HG03175 (cell line): ENCODE results near the gene CKAP2.
"Not testable (repeated sequence)": the region's sequence is repeated elsewhere in the genome, so short reads cannot be mapped to it uniquely, and the experiment has no call there.

ENCODE experiments used
- ATAC-seq: cut with Tn5 transposase; IDR thresholded peaks from one replicate; pipeline ENCODE4 v1.9.1; 2021; ENCODE audit warnings: mild to moderate bottlenecking, moderate library complexity; ENCODE audit not compliant: unreplicated experiment

Gene CKAP2, protein sequence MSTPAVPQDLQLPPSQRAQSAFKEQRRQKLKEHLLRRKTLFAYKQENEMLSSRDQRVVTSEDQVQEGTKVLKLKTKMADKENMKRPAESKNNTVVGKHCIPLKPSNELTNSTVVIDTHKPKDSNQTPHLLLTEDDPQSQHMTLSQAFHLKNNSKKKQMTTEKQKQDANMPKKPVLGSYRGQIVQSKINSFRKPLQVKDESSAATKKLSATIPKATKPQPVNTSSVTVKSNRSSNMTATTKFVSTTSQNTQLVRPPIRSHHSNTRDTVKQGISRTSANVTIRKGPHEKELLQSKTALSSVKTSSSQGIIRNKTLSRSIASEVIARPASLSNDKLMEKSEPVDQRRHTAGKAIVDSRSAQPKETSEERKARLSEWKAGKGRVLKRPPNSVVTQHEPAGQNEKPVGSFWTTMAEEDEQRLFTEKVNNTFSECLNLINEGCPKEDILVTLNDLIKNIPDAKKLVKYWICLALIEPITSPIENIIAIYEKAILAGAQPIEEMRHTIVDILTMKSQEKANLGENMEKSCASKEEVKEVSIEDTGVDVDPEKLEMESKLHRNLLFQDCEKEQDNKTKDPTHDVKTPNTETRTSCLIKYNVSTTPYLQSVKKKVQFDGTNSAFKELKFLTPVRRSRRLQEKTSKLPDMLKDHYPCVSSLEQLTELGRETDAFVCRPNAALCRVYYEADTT

DNA sequence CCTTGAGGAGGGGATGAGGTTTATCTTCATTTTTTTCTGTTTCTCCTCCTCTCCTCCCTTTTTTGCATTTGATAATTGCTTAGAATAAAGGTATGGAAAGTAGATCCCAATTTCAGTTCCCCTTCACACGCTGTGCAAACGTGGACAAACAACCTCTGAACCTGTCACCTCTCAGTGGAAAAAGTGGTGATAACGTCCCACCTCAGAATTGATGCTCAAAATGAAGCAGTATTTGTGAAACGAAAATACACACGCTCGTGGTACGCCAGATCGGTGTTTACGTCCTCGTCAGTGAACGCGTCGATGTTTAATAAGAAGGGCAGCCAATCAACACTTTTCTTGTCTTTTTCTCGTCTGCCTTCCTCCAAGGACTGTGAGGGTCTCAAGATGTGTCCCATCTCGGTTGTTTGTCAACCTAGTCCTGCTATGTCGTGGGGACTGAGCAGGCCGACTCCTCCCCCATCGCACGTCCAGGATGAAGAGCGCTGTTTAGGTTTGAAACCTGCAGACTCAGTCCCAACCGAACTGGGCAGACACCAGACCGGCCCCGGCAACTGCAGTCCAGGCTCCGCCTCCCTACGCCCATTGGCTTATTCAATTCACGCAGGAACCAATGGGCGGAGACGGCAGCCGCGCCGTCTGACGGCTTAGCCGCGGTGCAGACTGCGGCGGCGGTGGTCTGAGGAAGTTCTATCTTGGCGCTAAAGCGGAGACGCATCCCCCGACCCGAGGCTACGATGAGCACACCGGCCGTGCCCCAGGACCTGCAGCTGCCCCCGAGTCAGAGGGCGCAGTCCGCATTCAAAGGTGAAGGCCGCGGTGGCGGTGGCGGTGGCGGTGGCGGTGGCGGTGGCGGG is at the start of gene CKAP2:
CKAP2 (plus strand) TSS at position 659 of the 857 bp plus-strand sequence; CDS start at position 738, 79 bp downstream.
- ATAC-seq: peak; percentile 76

DNA sequence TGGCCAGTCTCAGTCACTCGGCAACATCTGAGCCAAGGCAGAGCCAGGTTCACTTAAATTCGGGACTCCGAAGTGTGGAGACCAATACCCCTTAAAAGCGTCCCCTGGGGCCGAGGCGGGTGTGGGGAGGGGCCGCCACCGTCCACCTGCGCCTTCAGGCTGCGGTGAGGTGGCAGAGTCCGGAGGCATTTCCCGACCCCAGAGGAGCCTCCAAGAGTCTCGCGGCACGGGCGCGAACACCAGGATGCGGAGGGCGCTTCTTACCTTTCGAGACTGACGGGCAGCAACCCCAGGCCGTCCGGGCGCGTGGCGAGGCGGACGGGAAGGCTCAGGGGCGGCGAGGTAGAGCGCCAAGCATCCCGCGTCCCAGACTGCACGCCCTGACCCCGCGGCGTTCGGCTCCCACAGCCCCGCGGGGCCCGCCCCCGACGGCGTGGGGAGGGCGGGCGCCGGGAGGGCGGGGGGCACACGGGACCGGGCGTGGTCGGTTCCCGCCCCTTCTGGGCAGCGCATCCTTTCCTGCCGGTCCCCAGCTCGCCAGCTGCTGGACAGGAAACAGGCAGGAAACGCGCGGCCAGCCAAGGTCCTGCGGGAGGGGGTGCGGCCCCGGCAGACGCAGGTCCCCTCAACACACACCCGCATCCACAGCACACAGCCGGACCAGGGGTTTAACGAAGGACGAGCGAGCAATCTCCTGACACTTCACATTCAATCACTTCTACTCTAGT is 49.3 kb upstream of the CKAP2 start, which contains the start of gene THSD1:
THSD1 (minus strand) TSS at position 406 of the 728 bp plus-strand sequence. CDS start 3,572 bp downstream, outside the sequence.
- no peak for ATAC-seq

DNA sequence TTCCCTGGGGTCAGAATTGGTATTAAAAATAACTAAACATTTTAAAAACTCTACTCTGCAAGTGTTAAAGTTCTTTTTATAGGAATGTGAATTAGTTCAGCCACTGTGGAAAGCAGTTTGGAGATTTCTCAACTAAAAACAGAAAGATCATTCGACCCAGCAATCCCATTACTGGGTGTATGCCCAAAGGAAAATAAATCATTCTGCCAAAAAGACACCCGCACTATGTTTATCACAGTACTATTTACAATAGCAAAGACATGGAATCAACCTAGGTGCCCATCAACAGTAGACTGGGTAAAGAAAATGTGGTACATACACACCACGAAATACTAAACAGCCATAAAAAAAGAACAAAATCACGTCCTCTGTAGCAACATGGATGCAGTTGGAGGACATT is 48.6 kb upstream of the CKAP2 start:
- ATAC-seq: no peak

DNA sequence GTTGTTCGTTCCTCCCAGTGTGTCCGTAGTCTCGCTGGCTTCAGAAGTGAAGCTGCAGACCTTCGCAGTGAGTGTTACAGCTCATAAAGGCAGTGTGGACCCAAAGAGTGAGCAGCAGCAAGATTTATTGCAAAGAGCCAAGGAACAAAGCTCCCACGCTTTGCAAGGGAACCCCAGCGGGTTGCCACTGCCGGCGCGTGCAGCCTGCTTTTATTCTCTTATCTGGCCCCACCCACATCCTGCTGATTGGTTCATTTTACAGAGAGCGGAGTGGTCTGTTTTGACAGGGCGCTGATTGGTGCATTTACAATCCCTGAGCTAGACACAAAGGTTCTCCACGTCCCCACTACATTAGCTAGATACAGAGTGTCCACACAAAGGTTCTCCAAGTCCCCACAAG is 47.8 kb upstream of the CKAP2 start:
- not testable (repeated sequence) for ATAC-seq

DNA sequence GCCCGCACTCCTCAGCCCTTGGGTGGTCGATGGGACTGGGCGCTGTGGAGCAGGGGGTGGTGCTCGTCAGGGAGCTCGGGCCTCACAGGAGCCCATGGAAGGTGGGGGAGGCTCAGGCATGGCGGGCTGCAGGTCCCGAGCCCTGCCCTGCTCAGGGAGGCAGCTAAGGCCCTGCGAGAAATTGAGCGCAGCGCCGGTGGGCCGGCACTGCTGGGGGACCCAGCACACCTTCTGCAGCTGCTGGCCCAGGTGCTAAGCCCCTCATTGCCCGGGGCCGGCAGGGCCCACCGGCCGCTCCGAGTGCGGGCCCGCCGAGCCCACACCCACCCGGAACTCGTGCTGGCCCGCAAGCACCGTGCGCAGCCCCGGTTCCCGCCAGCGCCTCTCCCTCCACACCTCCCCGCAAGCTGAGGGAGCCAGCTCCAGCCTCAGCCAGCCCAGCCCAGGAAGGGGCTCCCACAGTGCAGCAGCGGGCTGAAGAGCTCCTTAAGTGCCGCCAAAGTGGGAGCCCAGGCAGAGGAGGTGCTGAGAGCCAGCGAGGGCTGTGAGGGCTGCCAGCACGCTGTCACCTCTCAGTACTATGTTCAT is 47.1 kb upstream of the CKAP2 start:
- ATAC-seq: not testable (repeated sequence)

DNA sequence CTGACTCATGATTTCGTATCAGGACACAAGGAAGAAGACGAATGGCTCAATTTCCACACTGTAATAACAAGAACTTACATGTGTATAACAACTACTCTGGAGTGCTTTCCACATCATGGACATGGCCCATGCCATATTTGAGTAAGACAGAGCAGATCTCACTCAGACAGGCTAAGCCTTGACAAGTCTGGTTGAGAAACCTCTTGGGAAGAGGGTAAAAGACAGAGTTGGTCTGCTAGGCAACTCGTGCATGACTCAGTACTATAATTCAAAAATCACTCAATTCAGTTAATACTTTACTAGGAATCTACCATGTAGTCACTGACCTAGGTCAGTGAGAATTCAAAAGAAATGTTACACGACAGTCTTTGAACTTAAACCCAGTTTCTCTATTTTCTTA is 43.6 kb upstream of the CKAP2 start:
- peak; percentile 92 for ATAC-seq

DNA sequence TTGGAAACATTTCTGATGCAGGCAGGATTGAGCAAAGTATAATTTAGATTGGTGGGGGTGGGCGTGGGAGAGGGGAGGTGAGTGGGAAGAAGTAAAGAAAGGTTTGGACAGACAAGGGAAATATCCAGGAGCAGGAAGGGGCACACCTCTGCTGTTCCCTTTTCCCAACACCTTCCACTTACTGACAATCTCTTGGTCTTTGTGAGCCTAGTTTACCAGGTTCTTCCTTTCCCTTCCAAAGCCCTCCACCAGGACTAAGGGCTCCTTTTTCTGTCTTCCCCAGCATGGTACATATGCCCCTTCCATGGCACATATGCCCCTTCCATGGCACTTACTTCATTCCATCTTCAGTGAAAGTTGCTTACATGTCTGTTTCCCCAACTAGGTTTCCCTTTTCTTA is 43.1 kb upstream of the CKAP2 start:
- ATAC-seq: no peak

DNA sequence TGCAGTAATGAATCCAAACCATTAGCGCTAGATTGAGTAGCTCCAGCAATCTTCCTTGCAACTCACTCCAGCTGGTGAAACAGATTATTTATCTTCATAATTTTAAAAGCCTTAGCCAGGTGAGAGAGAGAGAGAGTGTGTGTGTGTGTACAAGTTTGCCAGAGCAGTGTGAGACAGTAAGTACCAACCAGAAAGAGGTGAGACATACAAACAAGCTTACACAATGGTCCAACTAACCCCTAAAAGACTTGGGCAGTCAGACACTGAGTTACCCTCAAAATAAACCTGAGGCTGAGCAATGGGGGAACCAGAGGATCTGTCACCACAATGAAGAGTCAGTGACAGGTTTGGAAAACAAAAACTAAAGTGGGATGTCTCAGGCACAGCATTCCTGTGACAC is 41.2 kb upstream of the CKAP2 start:
- no peak for ATAC-seq

DNA sequence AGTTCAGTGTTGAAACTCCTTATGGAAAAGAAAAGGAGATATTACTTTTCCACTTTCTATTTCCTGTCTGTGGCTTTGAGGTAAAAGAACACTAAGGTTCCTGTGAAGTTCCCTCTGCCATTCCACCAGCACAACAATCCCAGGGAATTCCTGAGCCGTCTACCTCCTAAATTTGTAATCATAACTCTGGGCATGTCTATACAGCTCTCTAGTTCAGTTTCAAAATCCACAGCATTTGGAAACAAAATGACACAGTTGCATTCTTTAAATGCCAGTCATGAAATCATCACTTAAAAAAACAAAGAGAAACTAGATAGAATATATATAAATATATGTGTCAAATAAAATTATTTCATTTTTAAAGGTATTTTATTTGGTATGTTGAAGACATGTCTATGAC is 40.3 kb upstream of the CKAP2 start:
- no peak for ATAC-seq

DNA sequence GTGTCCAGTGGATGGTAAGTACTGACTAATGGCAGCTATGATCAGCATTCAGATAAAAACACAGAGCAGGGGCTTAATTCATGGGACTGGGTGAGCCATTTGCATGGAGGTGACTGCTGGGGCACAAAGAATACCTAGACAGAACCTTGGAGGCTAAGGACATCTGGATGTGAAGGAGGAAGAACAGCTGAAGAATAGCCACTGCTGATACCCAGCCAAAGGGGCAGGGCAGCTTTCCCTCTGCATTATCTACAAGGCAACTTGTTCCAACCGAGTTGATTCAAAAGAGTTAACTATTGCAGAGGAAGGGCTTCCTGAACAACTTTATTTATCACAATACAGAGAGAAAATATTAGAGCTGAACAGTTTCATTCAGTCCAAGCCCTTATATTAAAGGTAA is 36.2 kb upstream of the CKAP2 start:
- ATAC-seq: no peak

DNA sequence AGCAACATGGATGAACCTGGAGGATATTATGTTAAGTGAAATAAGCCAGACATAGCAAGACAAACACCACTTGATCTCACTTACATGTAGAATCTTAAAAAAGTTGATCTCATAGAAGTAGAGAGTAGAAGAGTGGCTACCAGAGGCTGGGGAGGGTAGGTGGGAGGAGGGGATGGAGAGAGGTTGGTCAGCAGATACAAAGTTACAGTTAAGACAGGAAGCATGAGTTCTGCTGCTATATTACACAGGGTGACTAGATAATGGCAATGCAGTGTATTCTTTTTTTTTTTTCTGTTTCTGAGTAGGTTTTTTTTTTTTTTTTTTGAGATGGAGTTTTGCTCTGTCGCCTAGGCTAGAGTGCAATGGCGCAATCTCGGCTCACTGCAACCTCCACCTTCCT is 34.1 kb upstream of the CKAP2 start:
- ATAC-seq: no peak

DNA sequence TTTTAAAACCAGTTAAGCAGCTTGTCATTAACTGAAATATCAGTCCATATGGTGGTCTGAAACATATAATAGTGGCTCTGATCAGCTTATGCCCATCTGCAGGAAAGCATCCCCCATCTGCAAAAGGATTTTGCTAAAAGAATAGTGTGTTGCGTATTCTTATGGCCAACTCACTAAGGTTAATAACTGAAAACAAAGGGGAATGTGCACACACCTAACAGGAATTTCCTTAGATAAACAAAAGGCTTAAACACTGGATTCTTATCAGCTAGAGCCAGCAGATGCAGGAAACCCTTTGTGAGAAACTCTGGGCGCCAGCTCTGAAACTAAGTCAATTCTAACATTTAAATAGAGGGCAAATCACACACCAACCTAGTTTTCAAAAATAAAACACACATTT is 27.0 kb upstream of the CKAP2 start:
- ATAC-seq: no peak

DNA sequence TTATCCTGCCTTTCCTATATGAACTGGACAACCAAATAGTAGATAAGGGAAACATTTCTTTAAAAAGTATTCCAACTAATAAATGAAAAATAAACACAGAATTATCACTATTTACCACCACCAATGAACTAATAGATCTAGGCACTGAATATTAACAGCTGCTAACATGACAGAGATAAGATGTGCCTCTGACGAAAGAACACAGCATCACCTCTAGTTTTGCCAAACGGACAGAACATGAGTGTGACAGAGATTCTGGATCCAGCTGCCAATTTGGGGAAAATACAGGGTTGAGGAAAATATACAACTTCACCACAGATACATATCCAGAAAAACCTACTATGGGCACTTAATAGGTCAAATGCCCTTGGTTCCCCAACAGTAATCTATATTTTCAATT is 22.8 kb upstream of the CKAP2 start:
- ATAC-seq: no peak

DNA sequence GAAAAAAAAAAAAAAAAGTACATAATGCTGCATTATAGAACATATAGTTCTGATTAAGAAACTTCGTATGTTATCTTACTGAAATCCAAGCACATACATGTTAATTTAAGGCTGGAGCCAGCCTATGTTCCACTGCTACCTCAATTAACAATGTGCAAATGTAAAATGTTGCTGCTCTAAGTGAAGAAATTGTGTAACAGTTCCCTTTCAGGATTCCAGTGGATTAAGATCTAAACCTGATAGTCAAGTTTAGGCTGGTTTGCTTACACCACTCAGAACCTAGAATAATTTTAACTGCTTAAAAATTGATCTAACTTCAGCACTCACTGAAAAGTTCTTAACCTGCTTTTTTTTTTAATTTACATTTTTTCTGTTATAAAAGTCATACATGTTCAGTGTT is 9.0 kb upstream of the CKAP2 start:
- ATAC-seq: no peak

DNA sequence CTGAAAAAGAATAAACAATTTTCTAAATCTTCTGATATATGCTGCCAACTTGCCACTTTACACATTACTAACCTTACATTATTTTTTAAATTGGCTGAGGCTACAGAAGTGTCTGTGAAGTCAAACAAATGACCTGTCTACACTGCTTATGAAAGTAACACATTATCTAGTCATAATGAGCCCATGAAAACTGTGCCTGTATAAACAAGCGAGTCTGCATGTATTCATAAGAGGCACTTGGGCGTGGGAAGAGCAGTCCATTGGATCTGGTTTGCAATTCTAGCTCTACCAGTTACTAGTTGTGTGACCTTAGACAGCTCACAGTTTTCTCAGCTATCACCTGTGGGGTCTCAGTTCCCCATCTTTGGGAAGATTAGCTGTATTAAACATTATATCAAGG is 7.9 kb upstream of the CKAP2 start:
- no peak for ATAC-seq

DNA sequence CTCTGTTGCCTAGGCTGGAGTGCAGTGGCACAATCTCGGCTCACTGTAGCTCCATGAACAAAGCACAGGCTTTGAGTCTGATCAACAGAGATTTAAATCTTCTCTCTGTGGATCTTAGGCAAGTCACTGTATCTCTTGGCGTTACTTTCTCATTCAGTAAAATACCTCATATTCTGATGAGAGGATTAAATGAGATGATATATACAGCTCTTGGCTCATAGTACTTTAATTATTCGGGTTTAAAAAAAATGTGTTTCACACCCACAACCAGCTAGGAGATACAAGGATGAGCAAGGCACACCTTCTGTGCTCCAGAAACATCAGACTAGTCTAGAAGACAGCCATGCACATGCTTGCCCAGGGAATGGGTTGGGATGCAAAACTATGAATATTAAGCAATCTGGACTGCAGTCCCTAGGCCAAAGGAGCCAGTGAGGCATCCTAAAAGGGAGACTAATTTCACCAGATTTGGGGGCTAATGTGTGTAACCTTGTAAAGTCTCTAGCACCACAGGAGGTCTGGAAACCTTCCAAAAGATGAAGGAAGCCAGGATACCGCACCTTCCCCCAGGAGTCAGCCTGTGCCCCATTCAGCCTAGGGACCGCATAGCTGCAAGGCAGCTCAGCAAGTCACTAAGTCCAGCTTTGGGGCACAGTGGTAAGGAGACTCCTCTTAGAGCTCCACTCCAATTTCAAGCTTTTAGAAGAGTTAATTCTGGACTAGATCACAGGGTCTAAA is 7.3 kb upstream of the CKAP2 start:
- no peak for ATAC-seq

DNA sequence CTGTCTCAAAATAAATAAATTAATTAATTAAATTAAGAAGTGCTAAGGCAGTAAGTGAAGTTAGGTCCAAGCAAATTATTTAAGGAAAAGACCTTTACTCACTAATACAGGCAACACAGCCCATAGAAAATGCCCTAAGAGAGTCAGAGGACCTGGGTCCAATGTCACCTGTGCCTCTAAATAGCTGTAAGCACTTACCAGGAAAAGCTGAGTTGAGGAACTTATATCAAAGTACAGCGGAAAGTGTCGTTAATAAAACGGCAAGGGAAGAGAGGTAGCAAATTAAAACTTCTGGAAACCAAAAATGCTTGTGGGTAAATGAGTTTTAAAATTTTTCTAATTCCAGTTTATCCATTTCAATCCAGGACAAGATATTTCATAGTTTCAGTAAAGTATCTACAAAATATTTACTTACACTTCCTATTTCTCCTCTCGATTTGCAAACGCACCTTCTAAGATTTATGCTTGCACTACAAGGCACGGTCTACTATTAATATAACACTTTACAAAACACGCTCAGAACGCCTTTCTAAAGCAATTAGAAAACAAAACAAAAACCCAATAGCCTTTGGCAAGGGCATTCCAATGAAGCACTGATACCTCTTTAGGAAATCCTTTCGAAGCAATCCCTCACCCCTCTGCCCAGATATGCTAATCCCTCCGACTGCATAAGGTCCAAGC is 5.8 kb upstream of the CKAP2 start:
- no peak for ATAC-seq

DNA sequence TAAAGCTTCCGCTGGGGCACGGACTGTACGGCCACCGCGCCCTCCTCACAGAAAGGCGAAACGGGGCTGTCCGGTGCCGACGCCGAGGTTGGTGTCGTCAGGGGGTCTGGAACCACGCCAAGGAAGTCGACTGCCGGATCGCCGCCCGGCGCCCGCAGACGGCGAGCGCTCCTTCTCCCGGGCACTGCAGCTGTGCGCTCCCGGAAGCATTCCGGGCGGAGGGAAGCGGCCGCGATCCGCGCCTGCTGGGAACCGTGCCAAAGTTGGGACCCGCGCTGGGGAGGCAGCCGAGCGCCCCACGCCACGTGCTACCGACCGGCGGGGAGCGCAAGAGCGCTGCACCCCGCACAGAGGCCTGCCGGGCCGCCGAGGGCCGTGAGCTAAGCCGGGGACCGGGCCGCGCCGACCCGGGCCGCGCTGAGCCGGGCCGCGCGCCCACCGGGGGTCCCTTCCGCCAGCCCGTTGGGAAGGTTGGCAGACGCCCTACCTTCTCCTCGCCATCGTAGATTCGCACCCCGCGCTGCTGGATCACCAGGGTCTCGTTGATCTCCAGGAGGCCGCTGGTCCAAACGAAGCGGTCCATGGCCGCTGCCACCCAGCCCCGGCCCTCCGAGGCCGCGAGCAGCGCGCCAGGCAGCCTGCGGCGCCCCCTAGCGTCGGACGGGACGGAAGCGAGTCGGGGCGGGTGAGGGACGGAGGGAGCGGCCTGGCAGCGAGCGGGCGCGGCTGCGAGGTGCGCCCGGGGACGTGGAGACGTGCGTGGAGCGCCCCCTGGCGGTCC is 5.1 kb upstream of the CKAP2 start, which contains the start of gene VPS36:
VPS36 (minus strand) TSS at position 623 of the 781 bp plus-strand sequence; CDS start at position 583, 40 bp downstream.
- peak; percentile 70 for ATAC-seq
